ENCODE results near the gene ST7.

The ST7 gene

GRCh38 chr7:117248829-117249228 lies 295.5 kb downstream of the ST7 start:
- Histone ChIP-seq H3K4me1 (ENCODE audit: control insufficient read depth, insufficient read depth, low read length, poor library complexity, severe bottlenecking) (no peaks in the 10 kb centered on the region), H3K36me3 (ENCODE audit: control insufficient read depth, insufficient read depth, low read length) (no peaks in the 10 kb centered on the region), H3K27me3 (replicated peaks; ENCODE audit: control insufficient read depth, insufficient read depth, low read length, poor library complexity, severe bottlenecking) (no peaks in the 10 kb centered on the region), H3K9me3 (ENCODE audit: control insufficient read depth, low read length) (no peaks in the 10 kb centered on the region), H3K27ac (ENCODE audit: insufficient read depth, low read length, poor library complexity, severe bottlenecking) (no peak overlapping the region), H3K4me3 (ENCODE audit: insufficient read depth, low read depth, low read length, poor library complexity, severe bottlenecking) (no peak overlapping the region)
- no peak for DNase-seq

- DNase-seq: no peak
- no peak overlapping the region for H3K27ac ChIP-seq (ENCODE audit: insufficient read depth, low read length, poor library complexity, severe bottlenecking)
- no peaks in the 10 kb centered on the region for H3K36me3 ChIP-seq (ENCODE audit: control insufficient read depth, insufficient read depth, low read length)
- no peaks in the 10 kb centered on the region for H3K9me3 ChIP-seq (ENCODE audit: control insufficient read depth, low read length)
- no peak overlapping the region for H3K4me3 ChIP-seq (ENCODE audit: insufficient read depth, low read depth, low read length, poor library complexity, severe bottlenecking)
- no peaks in the 10 kb centered on the region for H3K4me1 ChIP-seq (ENCODE audit: control insufficient read depth, insufficient read depth, low read length, poor library complexity, severe bottlenecking)
- H3K27me3 ChIP-seq (replicated peaks; ENCODE audit: control insufficient read depth, insufficient read depth, low read length, poor library complexity, severe bottlenecking): no peaks in the 10 kb centered on the region
Observed at GRCh38 chr7:117249696-117250095, 296.4 kb downstream of the ST7 start.

- Histone ChIP-seq H3K4me3 (ENCODE audit: insufficient read depth, low read depth, low read length, poor library complexity, severe bottlenecking) (no peak overlapping the region), H3K4me1 (ENCODE audit: control insufficient read depth, insufficient read depth, low read length, poor library complexity, severe bottlenecking) (no peaks in the 10 kb centered on the region), H3K9me3 (ENCODE audit: control insufficient read depth, low read length) (no peaks in the 10 kb centered on the region), H3K36me3 (ENCODE audit: control insufficient read depth, insufficient read depth, low read length) (no peaks in the 10 kb centered on the region), H3K27ac (ENCODE audit: insufficient read depth, low read length, poor library complexity, severe bottlenecking) (no peak overlapping the region), H3K27me3 (replicated peaks; ENCODE audit: control insufficient read depth, insufficient read depth, low read length, poor library complexity, severe bottlenecking) (no peaks in the 10 kb centered on the region)
- no peak for DNase-seq
Observed at GRCh38 chr7:117250245-117250644, 296.9 kb downstream of the ST7 start.

GRCh38 chr7:117250801-117251200 lies 297.5 kb downstream of the ST7 start:
- H3K9me3 ChIP-seq (ENCODE audit: control insufficient read depth, low read length): no peaks in the 10 kb centered on the region
- H3K27ac ChIP-seq (ENCODE audit: insufficient read depth, low read length, poor library complexity, severe bottlenecking): no peak overlapping the region
- no peaks in the 10 kb centered on the region for H3K27me3 ChIP-seq (replicated peaks; ENCODE audit: control insufficient read depth, insufficient read depth, low read length, poor library complexity, severe bottlenecking)
- DNase-seq: no peak
- no peaks in the 10 kb centered on the region for H3K36me3 ChIP-seq (ENCODE audit: control insufficient read depth, insufficient read depth, low read length)
- H3K4me1 ChIP-seq (ENCODE audit: control insufficient read depth, insufficient read depth, low read length, poor library complexity, severe bottlenecking): no peaks in the 10 kb centered on the region
- no peak overlapping the region for H3K4me3 ChIP-seq (ENCODE audit: insufficient read depth, low read depth, low read length, poor library complexity, severe bottlenecking)

GRCh38 chr7:117251687-117252086 lies 298.4 kb downstream of the ST7 start:
- no peak for DNase-seq
- H3K27ac ChIP-seq (ENCODE audit: insufficient read depth, low read length, poor library complexity, severe bottlenecking): no peak overlapping the region
- no peak overlapping the region for H3K4me3 ChIP-seq (ENCODE audit: insufficient read depth, low read depth, low read length, poor library complexity, severe bottlenecking)
- H3K36me3 ChIP-seq (ENCODE audit: control insufficient read depth, insufficient read depth, low read length): no peaks in the 10 kb centered on the region
- no peaks in the 10 kb centered on the region for H3K9me3 ChIP-seq (ENCODE audit: control insufficient read depth, low read length)
- no peaks in the 10 kb centered on the region for H3K4me1 ChIP-seq (ENCODE audit: control insufficient read depth, insufficient read depth, low read length, poor library complexity, severe bottlenecking)
- no peaks in the 10 kb centered on the region for H3K27me3 ChIP-seq (replicated peaks; ENCODE audit: control insufficient read depth, insufficient read depth, low read length, poor library complexity, severe bottlenecking)

- H3K4me3 ChIP-seq (ENCODE audit: insufficient read depth, low read depth, low read length, poor library complexity, severe bottlenecking): no peak overlapping the region
- DNase-seq: no peak
Observed at GRCh38 chr7:117259615-117260014, 306.3 kb downstream of the ST7 start.

GRCh38 chr7:117262546-117262945 lies 309.2 kb downstream of the ST7 start:
- H3K4me1 ChIP-seq (ENCODE audit: control insufficient read depth, insufficient read depth, low read length, poor library complexity, severe bottlenecking): no peaks in the 10 kb centered on the region
- H3K27ac ChIP-seq (ENCODE audit: insufficient read depth, low read length, poor library complexity, severe bottlenecking): no peak overlapping the region
- no peak overlapping the region for H3K4me3 ChIP-seq (ENCODE audit: insufficient read depth, low read depth, low read length, poor library complexity, severe bottlenecking)
- H3K27me3 ChIP-seq (replicated peaks; ENCODE audit: control insufficient read depth, insufficient read depth, low read length, poor library complexity, severe bottlenecking): no peaks in the 10 kb centered on the region
- no peaks in the 10 kb centered on the region for H3K9me3 ChIP-seq (ENCODE audit: control insufficient read depth, low read length)
- DNase-seq: no peak
- H3K36me3 ChIP-seq (ENCODE audit: control insufficient read depth, insufficient read depth, low read length): no peaks in the 10 kb centered on the region

More at GRCh38 chr7:117259615-117260014, 306.3 kb downstream of the ST7 start:
- H3K9me3 ChIP-seq (ENCODE audit: control insufficient read depth, low read length): no peaks in the 10 kb centered on the region
- no peaks in the 10 kb centered on the region for H3K36me3 ChIP-seq (ENCODE audit: control insufficient read depth, insufficient read depth, low read length)
- H3K27me3 ChIP-seq (replicated peaks; ENCODE audit: control insufficient read depth, insufficient read depth, low read length, poor library complexity, severe bottlenecking): no peaks in the 10 kb centered on the region
- H3K4me1 ChIP-seq (ENCODE audit: control insufficient read depth, insufficient read depth, low read length, poor library complexity, severe bottlenecking): no peaks in the 10 kb centered on the region
- no peak overlapping the region for H3K27ac ChIP-seq (ENCODE audit: insufficient read depth, low read length, poor library complexity, severe bottlenecking)

GRCh38 chr7:117264716-117265115 lies 311.4 kb downstream of the ST7 start:
- H3K4me3 ChIP-seq (ENCODE audit: insufficient read depth, low read depth, low read length, poor library complexity, severe bottlenecking): no peak overlapping the region

GRCh38 chr7:117269417-117269816 lies 316.1 kb downstream of the ST7 start:
- Histone ChIP-seq H3K4me3 (ENCODE audit: insufficient read depth, low read depth, low read length, poor library complexity, severe bottlenecking) (no peak overlapping the region), H3K4me1 (ENCODE audit: control insufficient read depth, insufficient read depth, low read length, poor library complexity, severe bottlenecking) (no peaks in the 10 kb centered on the region), H3K27ac (ENCODE audit: insufficient read depth, low read length, poor library complexity, severe bottlenecking) (no peak overlapping the region), H3K36me3 (ENCODE audit: control insufficient read depth, insufficient read depth, low read length) (no peaks in the 10 kb centered on the region), H3K9me3 (ENCODE audit: control insufficient read depth, low read length) (no peaks in the 10 kb centered on the region), H3K27me3 (replicated peaks; ENCODE audit: control insufficient read depth, insufficient read depth, low read length, poor library complexity, severe bottlenecking) (no peaks in the 10 kb centered on the region)
- DNase-seq: no peak

More at GRCh38 chr7:117264716-117265115, 311.4 kb downstream of the ST7 start:
- Histone ChIP-seq H3K36me3 (ENCODE audit: control insufficient read depth, insufficient read depth, low read length) (no peaks in the 10 kb centered on the region), H3K4me1 (ENCODE audit: control insufficient read depth, insufficient read depth, low read length, poor library complexity, severe bottlenecking) (no peaks in the 10 kb centered on the region), H3K27me3 (replicated peaks; ENCODE audit: control insufficient read depth, insufficient read depth, low read length, poor library complexity, severe bottlenecking) (no peaks in the 10 kb centered on the region), H3K9me3 (ENCODE audit: control insufficient read depth, low read length) (no peaks in the 10 kb centered on the region), H3K27ac (ENCODE audit: insufficient read depth, low read length, poor library complexity, severe bottlenecking) (no peak overlapping the region)
- no peak for DNase-seq

GRCh38 chr7:117269886-117270285 lies 316.6 kb downstream of the ST7 start:
- Histone ChIP-seq H3K4me1 (ENCODE audit: control insufficient read depth, insufficient read depth, low read length, poor library complexity, severe bottlenecking) (no peaks in the 10 kb centered on the region), H3K9me3 (ENCODE audit: control insufficient read depth, low read length) (no peaks in the 10 kb centered on the region), H3K27ac (ENCODE audit: insufficient read depth, low read length, poor library complexity, severe bottlenecking) (no peak overlapping the region), H3K27me3 (replicated peaks; ENCODE audit: control insufficient read depth, insufficient read depth, low read length, poor library complexity, severe bottlenecking) (no peaks in the 10 kb centered on the region), H3K4me3 (ENCODE audit: insufficient read depth, low read depth, low read length, poor library complexity, severe bottlenecking) (no peak overlapping the region), H3K36me3 (ENCODE audit: control insufficient read depth, insufficient read depth, low read length) (no peaks in the 10 kb centered on the region)
- no peak for DNase-seq

GRCh38 chr7:117270371-117270770 lies 317.1 kb downstream of the ST7 start:
- Histone ChIP-seq H3K27ac (ENCODE audit: insufficient read depth, low read length, poor library complexity, severe bottlenecking) (no peak overlapping the region), H3K4me3 (ENCODE audit: insufficient read depth, low read depth, low read length, poor library complexity, severe bottlenecking) (no peak overlapping the region), H3K36me3 (ENCODE audit: control insufficient read depth, insufficient read depth, low read length) (no peaks in the 10 kb centered on the region), H3K4me1 (ENCODE audit: control insufficient read depth, insufficient read depth, low read length, poor library complexity, severe bottlenecking) (no peaks in the 10 kb centered on the region), H3K9me3 (ENCODE audit: control insufficient read depth, low read length) (no peaks in the 10 kb centered on the region), H3K27me3 (replicated peaks; ENCODE audit: control insufficient read depth, insufficient read depth, low read length, poor library complexity, severe bottlenecking) (no peaks in the 10 kb centered on the region)
- no peak for DNase-seq
